PC-3 (cell line): ENCODE data around the gene TMEM170B. TPM values are rescaled to one million over a fixed set of nuclear protein-coding genes. Genes with fewer than 3 reads are reported as not detected.

ENCODE experiments used
- ATAC-seq: fragments of 200-7000 bp; cut with Tn5 transposase; 2 replicates; pipeline ENCODE4 v1.9.1; 2020; ENCODE audit warnings: mild to moderate bottlenecking, moderate library complexity
- BruUV-seq: library from RNA; stranded (reverse); fragments of 400-500 nt; replicated peaks from 2 replicates; lab custom pipeline; 2021; lab: Mats Ljungman, UMichigan
- CTCF ChIA-PET: fragments of 300-600 bp; sonication (Branson Sonifier 250); formaldehyde crosslinking; loops from one replicate; lab custom pipeline; 2022; ENCODE audit warnings: antibody characterized with exemption; lab: Charles Lee
- POLR2A ChIA-PET: fragments of 300-600 bp; sonication (Branson Sonifier 250); formaldehyde crosslinking; loops from one replicate; lab custom pipeline; 2022; ENCODE audit warnings: antibody characterized with exemption; ENCODE audit not compliant: unreplicated experiment; lab: Charles Lee
- DNase-seq: peaks from one replicate; pipeline ENCODE4 v3.0.0-alpha.2; 2015
- H2AFZ ChIP-seq: fragments of 300-600 bp; sonication (generic); 2 replicates; pipeline ENCODE4 v1.6.0; 2016; ENCODE audit warnings: antibody characterized with exemption, low read length
- H3F3A ChIP-seq: fragments of 300-600 bp; sonication (generic); one replicate; pipeline ENCODE4 v1.6.0; 2017; ENCODE audit warnings: antibody characterized with exemption, low read length, control low read depth, mild to moderate bottlenecking; ENCODE audit not compliant: unreplicated experiment
- H3K27ac ChIP-seq: fragments of 300-600 bp; sonication (generic); 2 replicates; pipeline ENCODE4 v1.5.1; 2016; ENCODE audit warnings: mild to moderate bottlenecking, low read length
- H3K27me3 ChIP-seq: fragments of 300-600 bp; sonication (generic); 2 replicates; pipeline ENCODE4 v1.6.1; 2016; ENCODE audit warnings: low read length, mixed read lengths
- H3K36me3 ChIP-seq: fragments of 300-600 bp; sonication (generic); 2 replicates; pipeline ENCODE4 v1.6.1; 2016; ENCODE audit warnings: low read depth, mixed run types, low read length, mixed read lengths
- H3K4me1 ChIP-seq: fragments of 300-600 bp; sonication (generic); 2 replicates; pipeline ENCODE4 v1.5.1; 2016; ENCODE audit warnings: low read length; ENCODE audit not compliant: insufficient read depth
- H3K4me2 ChIP-seq: fragments of 300-600 bp; sonication (generic); 2 replicates; pipeline ENCODE4 v1.6.0; 2016; ENCODE audit warnings: low read length
- H3K4me3 ChIP-seq: fragments of 300-600 bp; sonication (generic); 2 replicates; pipeline ENCODE4 v1.5.1; 2016; ENCODE audit warnings: mild to moderate bottlenecking, low read length, mixed read lengths
- H3K79me2 ChIP-seq: fragments of 300-600 bp; sonication (generic); 2 replicates; pipeline ENCODE4 v1.6.1; 2017; ENCODE audit warnings: low read length, mixed read lengths
- H3K9ac ChIP-seq: fragments of 300-600 bp; sonication (generic); 2 replicates; pipeline ENCODE4 v1.6.0; 2016; ENCODE audit warnings: mild to moderate bottlenecking, low read length
- H3K9me2 ChIP-seq: fragments of 300-600 bp; sonication (generic); replicated peaks from 2 replicates; pipeline ENCODE4 v1.6.1; 2016; ENCODE audit warnings: mixed run types, low read length, mixed read lengths
- H3K9me3 ChIP-seq: fragments of 300-600 bp; sonication (generic); 2 replicates; pipeline ENCODE4 v1.6.1; 2016; ENCODE audit warnings: low read length, mixed read lengths
- H4K20me1 ChIP-seq: fragments of 300-600 bp; sonication (generic); 2 replicates; pipeline ENCODE4 v1.6.1; 2016; ENCODE audit warnings: low read length, mixed read lengths
- CTCF ChIP-seq: fragments of 300-600 bp; sonication (generic); conservative IDR thresholded peaks from 2 replicates; pipeline ENCODE4 v1.5.1; 2017; ENCODE audit warnings: antibody characterized with exemption, low read depth, mild to moderate bottlenecking, low read length
- EZH2 ChIP-seq: fragments of 300-600 bp; sonication (generic); IDR thresholded peaks from one replicate; pipeline ENCODE4 v1.6.1; 2017; ENCODE audit warnings: antibody characterized with exemption, mild to moderate bottlenecking, low read length; ENCODE audit not compliant: unreplicated experiment
- EZH2phosphoT487 ChIP-seq: fragments of 300-600 bp; sonication (generic); IDR thresholded peaks from 2 replicates; pipeline ENCODE4 v1.6.1; 2018; ENCODE audit warnings: mild to moderate bottlenecking, antibody characterized with exemption, low read length, borderline replicate concordance
- intact Hi-C: fragments of 100-400 bp; cut with micrococcal nuclease; formaldehyde crosslinking; loops from 2 replicates; pipeline ENCODE4 v1.9.0; 2023
- total RNA-seq: library from RNA; depleted of rRNA; stranded (reverse); fragments of >200 nt; gene quantifications from 2 replicates; pipeline ENCODE4 v1.2.3, GENCODE V29; 2014

TMEM170B gene
- total RNA-seq, 1 experiment from 2014 or later = 0.66 TPM

- ChIA-PET CTCF (no interaction called here), POLR2A (no interaction called here)
- BruUV-seq = no TSS peak
These were observed 11.4 kb upstream of the TMEM170B start for GRCh38 chr6:11526156-11526505.

GRCh38 chr6:11527274-11527870 is 10.2 kb upstream of the TMEM170B start:
- BruUV-seq = no TSS peak
- Histone ChIP-seq H2AFZ (no peak overlapping the region), H3K9me2 (no peaks in the 10 kb centered on the region), H3F3A (no peaks in the 10 kb centered on the region), H3K9me3 (no peaks in the 10 kb centered on the region), H3K4me3 (no peak overlapping the region), H3K27ac (no peak overlapping the region), H3K4me2 (0 out of 2 replicates have a peak overlapping the region, but pooled peaks have one; percentile 16), H3K9ac (no peak overlapping the region), H3K79me2 (no peaks in the 10 kb centered on the region), H3K36me3 (no peaks in the 10 kb centered on the region), H4K20me1 (no peaks in the 10 kb centered on the region), H3K27me3 (no peaks in the 10 kb centered on the region), H3K4me1 (peaks cover 7% of the 10 kb centered on the region; the same call in 1 of the 2 replicates)
- TF ChIP-seq EZH2 (no peak), CTCF (no peak), EZH2phosphoT487 (no peak)
- peak; percentile 95 for ATAC-seq
- intact Hi-C loops = no loop called here
- DNase-seq = peak; percentile 62
- ChIA-PET CTCF (interaction anchor here (0.7 kb wide), 1 partner anchor 366 kb away, joined by 3 read pairs; no protein-coding TSS in a partner anchor), POLR2A (interaction anchor here (0.6 to 0.7 kb wide), 2 partner anchors 15 to 733 kb away, joined by 3 to 4 read pairs; no protein-coding TSS in a partner anchor)

More at GRCh38 chr6:11526156-11526505, 11.4 kb upstream of the TMEM170B start:
- H3K27me3 ChIP-seq = no peaks in the 10 kb centered on the region
- intact Hi-C loops = no loop called here
- H3K4me1 ChIP-seq = peaks cover 7% of the 10 kb centered on the region; the same call in 1 of the 2 replicates
- no peak overlapping the region for H3K4me3 ChIP-seq
- no peaks in the 10 kb centered on the region for H3K79me2 ChIP-seq
- no peaks in the 10 kb centered on the region for H3K36me3 ChIP-seq
- H4K20me1 ChIP-seq = no peaks in the 10 kb centered on the region
- DNase-seq (no peak), ATAC-seq (no peak)
- TF ChIP-seq EZH2phosphoT487 (no peak), EZH2 (no peak), CTCF (no peak)
- H2AFZ ChIP-seq = no peak overlapping the region
- H3F3A ChIP-seq = no peaks in the 10 kb centered on the region
- no peaks in the 10 kb centered on the region for H3K9me3 ChIP-seq
- no peaks in the 10 kb centered on the region for H3K9me2 ChIP-seq
- H3K27ac ChIP-seq = no peak overlapping the region
- H3K9ac ChIP-seq = no peak overlapping the region
- H3K4me2 ChIP-seq = no peak overlapping the region

GRCh38 chr6:11528996-11529395 is 8.6 kb upstream of the TMEM170B start:
- Histone ChIP-seq H3F3A (no peaks in the 10 kb centered on the region), H4K20me1 (no peaks in the 10 kb centered on the region), H3K4me1 (peaks cover 7% of the 10 kb centered on the region; the same call in 1 of the 2 replicates), H3K4me3 (no peak overlapping the region), H3K9ac (no peak overlapping the region), H3K36me3 (no peaks in the 10 kb centered on the region), H3K79me2 (no peaks in the 10 kb centered on the region), H3K27ac (no peak overlapping the region), H3K4me2 (no peak overlapping the region), H3K9me2 (no peaks in the 10 kb centered on the region), H3K9me3 (no peaks in the 10 kb centered on the region), H2AFZ (no peak overlapping the region), H3K27me3 (no peaks in the 10 kb centered on the region)
- no peak for DNase-seq
- TF ChIP-seq EZH2phosphoT487 = no peak
- no peak for TF ChIP-seq CTCF
- TF ChIP-seq EZH2 = no peak
- ChIA-PET POLR2A (no interaction called here), CTCF (no interaction called here)
- intact Hi-C loops = no loop called here
- ATAC-seq = no peak
- BruUV-seq = no TSS peak
